ENCODE data around the gene LMO7.

GRCh38 chr13:75838366-75839005, 202.4 kb downstream of the LMO7 start:
- TF ChIP-seq CTCF (IDR thresholded peaks at IDR 0.05; ENCODE audit: low read length), result no peak
- TF ChIP-seq EZH2 (IDR thresholded peaks at IDR 0.05; ENCODE audit: borderline replicate concordance, low read length), result no peak
